HG02623 (cell line): ENCODE results near the gene OR2T11.
"Not testable (repeated sequence)": the region's sequence is repeated elsewhere in the genome, so short reads cannot be mapped to it uniquely, and the experiment has no call there.

Source experiments
- ATAC-seq: cut with Tn5 transposase; IDR thresholded peaks from one replicate; pipeline ENCODE4 v1.9.1; 2021; ENCODE audit warnings: moderate library complexity; ENCODE audit not compliant: unreplicated experiment

Gene OR2T11

DNA sequence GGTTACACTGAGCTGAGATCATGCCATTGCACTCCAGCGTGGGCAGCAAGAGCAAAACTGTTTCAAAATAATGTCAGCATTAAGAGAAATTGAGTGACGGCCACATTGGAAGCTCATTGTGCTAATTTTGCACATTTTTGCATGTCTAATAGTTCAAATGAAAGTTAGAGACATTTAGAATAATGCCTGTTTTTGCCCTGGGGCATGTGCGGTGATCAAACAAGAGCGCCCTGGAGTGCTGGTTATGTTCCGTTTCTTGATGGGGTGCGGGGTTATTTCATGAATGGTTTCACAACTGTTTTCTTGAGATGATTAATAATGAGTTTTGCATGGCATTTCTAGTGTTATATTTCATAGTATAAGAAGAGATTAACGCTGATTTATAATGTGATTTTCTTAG is 13.1 kb downstream of the OR2T11 start:
- ATAC-seq = no peak

DNA sequence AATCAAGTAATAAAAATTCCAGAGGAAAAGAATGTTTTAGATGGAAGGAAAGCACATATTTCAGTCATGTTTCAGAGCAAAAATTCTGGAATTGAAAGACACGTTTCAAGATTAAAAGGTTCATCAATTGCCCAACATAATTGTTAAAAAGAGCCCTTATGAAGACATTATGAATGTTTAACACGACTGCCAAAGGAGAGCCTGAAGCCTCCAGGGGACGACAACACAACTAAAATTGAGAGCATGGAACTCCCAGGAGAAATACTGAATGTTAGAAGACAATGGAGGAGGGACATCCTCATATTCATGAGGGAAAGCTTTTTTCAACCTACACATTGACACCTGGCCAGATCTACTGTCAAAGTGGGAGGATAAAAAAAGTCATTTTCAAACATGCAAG is 16.0 kb downstream of the OR2T11 start:
- ATAC-seq = no peak

DNA sequence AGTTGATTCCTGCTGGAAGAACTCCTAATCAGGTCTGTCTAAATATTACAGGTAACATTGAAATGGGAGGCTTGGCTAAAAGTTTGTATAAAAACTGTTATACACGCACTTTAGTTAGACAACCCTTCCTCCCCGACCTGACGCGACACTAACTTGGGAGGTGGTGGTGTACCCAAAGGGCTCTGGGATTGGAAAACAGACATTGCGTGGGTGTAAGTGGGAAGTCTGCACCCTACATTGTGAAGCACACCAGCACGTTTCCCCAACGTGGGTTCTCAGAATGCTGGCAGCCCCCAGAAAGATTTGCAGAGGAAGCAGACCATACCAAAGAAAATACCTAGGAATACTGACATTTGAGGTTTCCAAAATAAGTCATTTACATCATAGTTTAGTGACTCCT is 16.8 kb downstream of the OR2T11 start:
- ATAC-seq = no peak

DNA sequence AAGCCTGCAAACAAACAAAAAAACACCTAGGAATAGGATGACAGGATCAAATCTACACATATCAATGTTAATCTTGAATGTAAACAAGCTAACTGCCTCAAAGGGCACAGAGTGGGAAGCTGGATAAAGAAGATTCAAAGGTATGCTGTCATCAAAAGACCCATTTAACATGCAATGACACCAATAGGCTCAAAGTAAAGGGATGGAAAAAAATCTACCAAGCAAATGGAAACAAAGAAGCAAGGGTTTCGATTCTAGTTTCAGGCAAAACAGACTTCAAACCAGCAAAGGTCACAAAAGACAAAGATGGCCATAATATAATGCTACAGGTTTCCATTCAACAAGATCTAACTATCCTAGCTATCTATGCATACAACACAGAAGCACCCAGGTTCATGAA is 21.1 kb downstream of the OR2T11 start:
- ATAC-seq = no peak

DNA sequence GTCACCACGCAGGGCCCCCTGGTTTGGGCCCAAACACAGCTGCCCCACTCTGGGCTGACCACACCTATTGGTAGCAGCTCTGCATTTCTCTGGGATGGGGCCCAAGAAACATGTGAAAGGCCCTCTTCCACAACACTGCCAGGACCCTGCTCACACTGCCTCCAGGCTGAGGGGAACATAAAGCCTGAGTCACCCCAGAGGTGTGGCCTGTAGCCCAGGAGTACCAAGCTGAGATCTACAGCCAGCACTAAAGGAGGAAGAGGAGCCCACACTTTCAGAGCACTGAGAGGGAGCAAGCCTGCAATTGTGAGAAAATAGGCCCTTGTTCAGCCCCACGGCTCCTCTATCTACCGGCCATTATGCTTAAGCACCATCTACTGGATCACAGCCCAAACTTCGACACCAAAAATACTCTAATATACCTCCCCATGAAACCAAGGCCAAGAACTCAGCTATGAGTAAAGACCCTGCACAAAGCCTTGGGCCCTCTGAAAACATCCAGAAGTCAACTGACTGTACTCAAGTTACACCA is 22.9 kb downstream of the OR2T11 start:
- no peak for ATAC-seq

DNA sequence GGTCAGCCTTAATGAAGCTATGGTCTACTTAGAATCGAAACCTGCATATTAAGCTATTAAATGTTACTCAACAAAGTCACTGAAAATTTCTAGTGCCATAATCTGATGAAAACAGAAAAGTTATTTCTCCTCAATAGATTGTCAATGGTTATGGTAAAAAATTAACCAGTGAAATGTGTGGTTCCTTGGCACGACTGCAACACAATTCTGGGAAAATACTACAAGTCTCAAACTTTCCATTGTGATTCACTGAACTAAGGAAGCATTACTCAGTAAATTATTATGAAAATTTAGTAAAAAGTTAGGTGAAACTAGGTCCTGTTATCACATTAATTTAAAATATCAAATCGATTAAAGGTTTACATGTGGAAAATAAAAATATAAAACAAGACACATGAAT is 24.6 kb downstream of the OR2T11 start:
- ATAC-seq = no peak

DNA sequence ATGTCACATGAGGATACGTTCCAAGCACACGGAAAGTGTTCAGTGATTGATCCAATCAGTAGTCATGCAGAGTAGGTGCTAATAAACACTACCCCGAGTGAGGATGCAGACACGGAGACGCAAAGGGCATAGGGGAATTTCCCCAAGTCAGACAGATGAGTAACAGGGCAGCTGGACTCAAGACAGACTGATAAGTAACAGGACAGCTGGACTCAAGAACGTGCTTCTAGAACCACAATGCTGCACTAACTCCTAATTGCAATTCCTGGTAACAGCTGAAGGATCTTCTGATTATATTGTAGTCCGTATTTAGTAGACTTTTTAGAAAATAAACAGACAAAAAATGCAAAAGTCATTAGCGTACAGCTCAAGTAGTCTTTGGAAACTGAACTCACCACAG is 35.5 kb downstream of the OR2T11 start:
- ATAC-seq = no peak

DNA sequence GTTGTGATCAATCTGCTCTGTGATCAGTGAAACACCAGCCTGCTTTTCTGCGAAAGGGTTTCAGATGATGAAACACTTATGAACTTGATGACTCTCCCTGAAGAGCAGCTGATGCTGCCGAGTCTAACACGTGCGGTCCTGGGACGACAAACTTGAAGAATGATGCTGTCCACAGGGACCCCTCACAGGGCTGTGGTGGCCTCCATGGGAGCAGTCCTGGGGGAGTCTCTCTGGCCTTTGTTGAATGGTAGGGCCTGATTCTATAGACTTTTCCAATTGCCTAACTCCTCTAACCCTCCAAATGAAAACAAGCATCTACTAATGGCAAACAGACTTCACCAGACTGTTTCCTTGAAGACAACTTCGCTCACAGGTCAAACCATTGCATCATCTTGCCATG is 37.3 kb downstream of the OR2T11 start, which contains the start of gene OR2T10:
Gene OR2T10 (minus strand): TSS at position 112 of the 400 bp plus-strand sequence. CDS start 3,932 bp downstream, outside the sequence.
- ATAC-seq = no peak

DNA sequence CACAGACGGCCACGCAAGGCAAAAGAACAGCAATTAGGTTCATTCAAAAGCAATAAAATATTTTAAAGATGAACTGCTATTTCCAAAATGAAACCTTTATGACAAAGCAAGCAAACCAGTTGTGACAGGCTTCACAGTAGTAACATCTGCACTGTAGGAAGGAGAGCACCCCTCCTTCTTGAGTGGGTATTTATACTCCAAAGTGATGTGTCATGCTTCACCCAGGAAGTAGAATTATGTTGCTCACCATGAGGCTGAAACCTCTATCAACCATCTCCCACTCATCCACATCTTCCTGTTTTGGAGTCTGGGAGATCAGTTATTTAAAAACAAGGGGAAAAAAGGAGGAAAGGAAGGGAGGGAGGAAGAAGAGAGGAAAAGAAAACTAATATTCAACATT is 38.3 kb downstream of the OR2T11 start:
- ATAC-seq = no peak

DNA sequence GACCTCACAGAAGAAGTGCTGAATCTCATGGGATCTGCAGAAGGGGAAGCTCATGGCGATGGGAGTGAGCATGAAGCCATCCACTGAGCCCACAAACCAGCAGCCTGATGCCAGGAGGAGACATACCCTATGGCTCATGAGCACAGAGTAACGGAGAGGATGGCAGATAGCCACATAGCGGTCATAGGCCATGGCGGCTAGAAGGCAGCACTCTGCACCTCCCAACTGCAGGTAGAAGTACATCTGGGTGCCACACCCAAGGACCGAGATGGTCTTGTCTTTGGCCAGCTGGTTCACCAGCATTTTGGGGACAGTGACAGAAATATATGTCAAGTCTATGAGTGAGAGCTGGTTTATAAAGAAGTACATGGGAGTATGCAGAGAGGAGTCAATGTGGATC is 41.7 kb downstream of the OR2T11 start:
- ATAC-seq = no peak

DNA sequence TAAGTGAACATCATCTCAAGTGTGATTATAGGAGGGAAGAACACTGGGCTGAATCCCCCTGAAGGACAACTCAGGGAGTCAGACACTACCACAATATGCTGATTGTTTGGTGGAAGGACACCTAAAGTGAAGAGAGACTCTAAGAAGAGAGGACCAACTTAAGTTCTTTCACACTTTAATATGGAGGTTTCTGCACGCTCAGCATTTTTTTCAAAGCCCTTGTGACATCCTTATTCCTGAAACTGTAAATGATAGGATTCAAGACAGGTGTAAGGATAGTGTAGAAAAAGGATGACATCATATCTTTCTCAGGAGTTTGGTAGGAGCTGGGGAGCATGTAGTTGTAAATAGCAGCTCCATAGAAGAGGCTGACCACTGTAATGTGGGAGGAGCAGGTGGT is 42.2 kb downstream of the OR2T11 start:
- no peak for ATAC-seq

DNA sequence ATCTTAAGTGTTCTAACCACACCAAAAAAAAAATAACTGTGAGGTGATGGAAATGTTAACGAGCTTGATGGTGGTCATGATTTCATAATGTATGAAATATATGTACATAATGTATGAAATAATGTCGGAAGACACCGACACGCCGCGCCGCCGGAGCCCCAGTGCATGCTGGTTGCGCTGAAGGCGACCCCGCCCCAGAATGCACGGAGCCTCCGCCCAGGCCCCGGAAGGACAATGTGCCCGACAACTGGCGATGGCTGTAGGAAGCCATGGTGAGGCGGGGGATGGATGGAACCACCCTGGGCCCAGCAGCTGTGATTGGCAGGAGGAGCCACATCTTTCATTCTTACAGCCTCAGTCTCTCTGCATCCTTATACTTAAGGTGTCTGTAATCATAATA is 44.8 kb downstream of the OR2T11 start:
- no peak for ATAC-seq

DNA sequence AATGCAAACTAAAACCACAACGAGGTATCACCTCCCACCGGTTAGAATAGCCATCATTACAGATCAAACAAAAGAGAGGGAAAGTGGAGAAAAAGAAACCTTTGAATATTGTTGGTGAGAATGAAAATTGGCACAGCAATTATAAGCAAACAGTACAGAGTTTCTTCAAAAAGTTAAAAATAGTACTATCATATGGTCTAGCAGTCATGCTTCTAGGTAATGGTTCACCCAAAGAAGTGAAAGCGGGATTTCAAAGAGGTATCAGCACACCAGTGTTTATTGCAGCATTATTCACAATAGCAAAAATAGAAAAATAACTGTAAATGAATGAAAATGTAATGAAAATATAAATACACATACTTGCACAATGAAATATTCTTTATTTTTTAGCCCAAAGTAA is 45.6 kb downstream of the OR2T11 start:
- ATAC-seq = no peak

DNA sequence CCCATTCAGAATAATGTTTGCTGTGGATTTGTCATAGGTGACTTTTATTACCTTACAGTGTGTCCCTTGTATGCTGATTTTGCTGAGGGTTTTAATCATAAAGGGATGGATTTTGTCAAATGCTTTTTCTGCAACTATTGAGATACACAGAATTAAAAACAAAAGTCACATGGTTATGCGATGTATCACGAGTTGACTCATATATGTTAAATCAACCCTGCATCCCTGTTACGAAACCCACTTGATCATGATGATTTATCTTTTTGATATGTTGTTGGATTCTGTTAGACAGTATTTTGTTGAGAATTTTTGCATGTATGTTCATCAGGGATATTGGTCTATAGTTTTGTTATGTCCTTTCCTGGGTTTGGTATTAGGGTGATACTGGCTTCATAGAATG is 49.6 kb downstream of the OR2T11 start:
- ATAC-seq = no peak

DNA sequence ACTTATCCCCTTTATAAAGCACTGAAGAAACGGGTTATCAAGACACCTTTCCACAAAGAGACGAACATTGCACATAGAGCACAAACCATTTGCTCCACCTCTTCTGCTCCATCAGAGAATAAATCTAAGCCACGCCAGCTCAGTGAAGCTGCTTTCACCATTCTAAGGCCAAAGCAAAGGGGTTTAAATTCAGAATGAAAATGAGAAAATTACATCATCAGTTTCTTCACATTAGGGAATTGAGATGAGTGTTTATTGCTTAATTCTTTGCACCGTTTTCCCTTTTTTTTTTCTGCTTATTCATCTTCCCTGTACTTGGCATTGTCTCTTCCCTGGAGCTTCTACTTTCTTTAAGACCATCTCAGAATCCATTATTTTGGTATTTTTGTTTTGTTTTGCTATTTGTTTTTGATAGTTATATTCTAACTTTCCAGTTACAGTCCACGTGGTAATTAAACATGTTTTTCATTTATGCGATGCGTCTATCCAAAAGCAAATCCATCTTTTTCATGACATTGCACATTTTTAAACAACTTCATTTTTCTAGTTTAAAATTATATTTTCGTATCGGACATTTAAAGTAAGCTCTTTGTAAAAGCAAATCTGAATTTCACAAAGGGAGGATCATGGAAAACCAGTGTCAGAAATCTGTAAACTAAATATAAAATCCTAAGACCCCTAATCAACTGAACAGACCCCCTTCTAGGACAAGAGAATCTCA is 58.5 kb downstream of the OR2T11 start:
- ATAC-seq = no peak

DNA sequence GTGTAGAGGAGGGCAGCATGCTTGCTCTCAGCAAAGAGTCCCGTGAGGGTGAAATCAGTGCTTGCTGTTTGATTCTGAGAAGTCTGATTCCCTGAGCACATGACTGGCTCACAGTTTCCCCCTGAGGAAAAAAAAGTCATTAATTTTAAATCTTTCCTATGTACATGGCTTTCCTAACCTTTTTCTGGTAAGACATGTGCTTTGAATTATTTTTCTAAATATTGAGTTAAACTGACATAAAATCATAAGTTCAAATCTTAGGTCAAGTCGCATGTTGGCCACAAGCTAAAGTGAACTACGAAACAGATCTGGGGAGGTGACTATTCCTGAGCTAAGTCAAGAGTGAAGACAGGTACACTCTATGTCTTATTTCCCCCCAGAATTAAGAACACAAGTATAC is 60.2 kb downstream of the OR2T11 start, which contains the start of gene OR2T34:
Gene OR2T34 (minus strand): TSS at position 101 of the 400 bp plus-strand sequence. CDS start 0 bp downstream, at position 101.
- not testable (repeated sequence) for ATAC-seq

DNA sequence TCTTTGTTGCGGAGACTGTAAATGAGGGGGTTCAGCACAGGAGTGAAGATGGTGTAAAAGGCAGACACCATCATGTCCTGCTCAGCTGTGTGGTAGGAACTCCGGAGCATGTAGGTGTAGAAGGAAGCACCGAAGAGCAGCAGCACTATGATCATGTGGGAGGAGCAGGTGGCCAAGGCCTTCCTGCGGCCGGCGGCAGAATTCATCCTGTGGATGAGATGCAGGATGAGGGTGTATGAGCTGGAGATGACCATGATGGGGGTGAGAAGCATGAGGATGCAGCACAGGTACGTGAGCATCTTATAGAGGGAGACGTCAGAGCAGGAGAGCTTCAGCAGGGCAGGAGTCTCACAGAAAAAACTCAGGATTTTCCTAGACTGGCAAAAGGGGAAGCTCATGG is 61.0 kb downstream of the OR2T11 start:
- ATAC-seq = not testable (repeated sequence)
